PC-9 (cell line): ENCODE data around the gene INSIG2. TPM values are rescaled to one million over a fixed set of nuclear protein-coding genes. Genes with fewer than 3 reads are reported as not detected.
A peak's percentile ranks its signal among the peaks of the same experiment; 100 is the strongest.

Experiments
- BruUV-seq: library from RNA; stranded (reverse); fragments of 400-500 nt; replicated peaks from 2 replicates; lab custom pipeline; 2021; lab: Mats Ljungman, UMichigan
- CTCF ChIA-PET: fragments of 300-600 bp; sonication (Branson Sonifier 250); formaldehyde crosslinking; loops from one replicate; lab custom pipeline; 2022; ENCODE audit warnings: antibody characterized with exemption; lab: Charles Lee
- POLR2A ChIA-PET: fragments of 300-600 bp; sonication (Branson Sonifier 250); formaldehyde crosslinking; loops from one replicate; lab custom pipeline; 2022; ENCODE audit warnings: antibody characterized with exemption; ENCODE audit not compliant: unreplicated experiment; lab: Charles Lee
- DNase-seq, 2 experiments: peaks; one replicate each; pipeline versions ENCODE4 v3.0.0 to v3.0.0-alpha.2; 2015 to 2022; ENCODE audit warnings: mixed read lengths in 1 of 2
- H2AFZ ChIP-seq: fragments of 200-600 bp; sonication (generic); 2 replicates; pipeline ENCODE4 v1.8.1; 2017; ENCODE audit warnings: antibody characterized with exemption
- H3F3A ChIP-seq: fragments of 200-600 bp; sonication (generic); 2 replicates; pipeline ENCODE4 v1.8.1; 2017; ENCODE audit warnings: antibody characterized with exemption, mild to moderate bottlenecking, low read depth; ENCODE audit not compliant: insufficient read depth
- H3K27ac ChIP-seq: fragments of 200-600 bp; sonication (generic); 2 replicates; pipeline ENCODE4 v1.6.1; 2016; ENCODE audit warnings: mixed run types
- H3K27me3 ChIP-seq: fragments of 200-600 bp; sonication (generic); 2 replicates; pipeline ENCODE4 v1.6.1; 2016; ENCODE audit warnings: low read depth, mixed run types; ENCODE audit not compliant: insufficient read depth
- H3K36me3 ChIP-seq: fragments of 200-600 bp; sonication (generic); 2 replicates; pipeline ENCODE4 v1.6.1; 2016; ENCODE audit warnings: low read depth, mixed run types
- H3K4me1 ChIP-seq: fragments of 200-600 bp; sonication (generic); replicated peaks from 2 replicates; pipeline ENCODE4 v1.6.1; 2016; ENCODE audit warnings: mixed run types; ENCODE audit not compliant: insufficient read depth
- H3K4me2 ChIP-seq: fragments of 200-600 bp; sonication (generic); 2 replicates; pipeline ENCODE4 v1.6.1; 2017; ENCODE audit warnings: mixed run types
- H3K4me3 ChIP-seq: fragments of 200-600 bp; sonication (generic); 2 replicates; pipeline ENCODE4 v1.6.1; 2016; ENCODE audit warnings: mixed run types
- H3K79me2 ChIP-seq: fragments of 200-600 bp; sonication (generic); 2 replicates; pipeline ENCODE4 v1.6.1; 2017; ENCODE audit warnings: low read depth, mixed run types
- H3K9me2 ChIP-seq: fragments of 200-600 bp; sonication (generic); 2 replicates; pipeline ENCODE4 v1.8.1; 2017; ENCODE audit warnings: mild to moderate bottlenecking; ENCODE audit not compliant: insufficient read depth
- H3K9me3 ChIP-seq: fragments of 200-600 bp; sonication (generic); 2 replicates; pipeline ENCODE4 v1.8.1; 2016; ENCODE audit warnings: low read depth; ENCODE audit not compliant: insufficient read depth
- H4K20me1 ChIP-seq: fragments of 200-600 bp; sonication (generic); 2 replicates; pipeline ENCODE4 v1.8.1; 2017; ENCODE audit not compliant: insufficient read depth
- CTCF ChIP-seq: fragments of 200-600 bp; sonication (generic); conservative IDR thresholded peaks from 2 replicates; pipeline ENCODE4 v1.6.1; 2017; ENCODE audit warnings: mixed run types, antibody characterized with exemption, mild to moderate bottlenecking, moderate library complexity
- EZH2 ChIP-seq: fragments of 200-600 bp; sonication (generic); IDR thresholded peaks from 2 replicates; pipeline ENCODE4 v1.8.0; 2017; ENCODE audit warnings: antibody characterized with exemption, low read depth
- intact Hi-C: fragments of 100-400 bp; cut with micrococcal nuclease; formaldehyde crosslinking; loops from one replicate; pipeline ENCODE4 v1.10.0; 2022; ENCODE audit not compliant: unreplicated experiment
- total RNA-seq: library from RNA; stranded (reverse); gene quantifications from 2 replicates; pipeline ENCODE4 v1.2.3, GENCODE V29; 2021

INSIG2 gene
- total RNA-seq, 1 experiment from 2014 or later = 33.6 TPM

DNA sequence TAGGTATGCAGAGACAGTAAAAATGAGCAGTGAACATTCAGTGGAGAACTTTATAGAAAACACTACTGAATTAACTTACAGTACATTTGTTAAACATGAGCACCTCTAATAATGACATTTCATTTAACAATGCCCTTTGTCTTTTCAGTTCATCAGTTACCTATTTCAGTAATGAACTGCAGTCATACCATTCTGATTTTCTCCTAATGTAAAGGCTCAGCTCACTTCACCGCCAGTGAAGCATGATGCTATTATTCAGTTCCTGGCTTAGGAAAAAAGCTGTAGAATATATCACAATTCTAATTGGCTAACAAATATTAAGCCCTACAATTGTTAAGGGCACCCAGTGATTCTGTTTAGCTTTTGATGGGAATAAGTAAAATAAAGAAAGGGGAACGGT, 37.3 kb upstream of the INSIG2 start:
- TF ChIP-seq EZH2 (no peak), CTCF (no peak)
- H3K4me2 ChIP-seq = no peak overlapping the region
- H3K4me1 ChIP-seq = peaks cover 46% of the 10 kb centered on the region
- BruUV-seq = no TSS peak
- no peaks in the 10 kb centered on the region for H3K9me3 ChIP-seq
- ChIA-PET CTCF (no interaction called here), POLR2A (no interaction called here)
- no peaks in the 10 kb centered on the region for H3K79me2 ChIP-seq
- H3K36me3 ChIP-seq = no peaks in the 10 kb centered on the region
- peak in 1 of 2 experiments; percentile 12 for DNase-seq
- no peak overlapping the region for H3K27ac ChIP-seq
- H4K20me1 ChIP-seq = no peaks in the 10 kb centered on the region
- H3F3A ChIP-seq = peaks cover 19% of the 10 kb centered on the region
- no peak overlapping the region for H2AFZ ChIP-seq
- intact Hi-C loops = no loop called here
- H3K27me3 ChIP-seq = no peaks in the 10 kb centered on the region
- no peaks in the 10 kb centered on the region for H3K9me2 ChIP-seq
- H3K4me3 ChIP-seq = no peak overlapping the region

DNA sequence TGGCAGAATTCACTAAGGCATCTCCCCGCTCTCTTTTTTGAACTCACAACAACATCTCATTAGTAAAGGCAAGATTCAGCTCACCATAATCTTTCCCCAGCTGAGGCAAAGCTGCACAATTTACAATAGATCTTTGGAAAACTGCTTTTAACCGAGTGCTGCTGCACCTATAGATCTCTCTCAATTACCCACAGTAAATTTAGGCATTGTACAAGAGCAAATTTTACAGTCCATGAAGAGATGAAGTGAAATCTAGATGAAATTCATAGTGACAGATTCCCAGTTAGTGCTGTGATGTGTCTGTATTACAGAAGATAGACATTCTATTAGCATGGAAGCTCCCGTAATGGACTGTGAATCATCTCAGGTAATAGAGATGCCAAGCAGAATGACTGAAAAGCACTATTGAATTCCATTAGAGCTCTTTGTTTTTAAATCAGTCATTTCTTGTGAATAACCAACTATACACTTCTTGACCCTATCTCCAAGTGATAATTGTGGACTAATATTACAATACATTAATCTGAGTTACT, 36.4 kb upstream of the INSIG2 start:
- peaks cover 17% of the 10 kb centered on the region for H3F3A ChIP-seq
- no TSS peak for BruUV-seq
- intact Hi-C loops = no loop called here
- H3K4me1 ChIP-seq = peaks cover 40% of the 10 kb centered on the region
- H2AFZ ChIP-seq = no peak overlapping the region
- TF ChIP-seq EZH2 (no peak), CTCF (no peak)
- no peaks in the 10 kb centered on the region for H4K20me1 ChIP-seq
- H3K27me3 ChIP-seq = no peaks in the 10 kb centered on the region
- no peak overlapping the region for H3K4me2 ChIP-seq
- CTCF ChIA-PET = no interaction called here
- H3K79me2 ChIP-seq = no peaks in the 10 kb centered on the region
- POLR2A ChIA-PET = interaction anchor here (0.5 kb wide), 1 partner anchor 36 kb away, joined by 4 read pairs; the partner anchor contains the start of gene INSIG2
- H3K9me2 ChIP-seq = no peaks in the 10 kb centered on the region
- H3K9me3 ChIP-seq = no peaks in the 10 kb centered on the region
- H3K36me3 ChIP-seq = no peaks in the 10 kb centered on the region
- H3K4me3 ChIP-seq = no peak overlapping the region
- no peak for DNase-seq
- no peak overlapping the region for H3K27ac ChIP-seq

DNA sequence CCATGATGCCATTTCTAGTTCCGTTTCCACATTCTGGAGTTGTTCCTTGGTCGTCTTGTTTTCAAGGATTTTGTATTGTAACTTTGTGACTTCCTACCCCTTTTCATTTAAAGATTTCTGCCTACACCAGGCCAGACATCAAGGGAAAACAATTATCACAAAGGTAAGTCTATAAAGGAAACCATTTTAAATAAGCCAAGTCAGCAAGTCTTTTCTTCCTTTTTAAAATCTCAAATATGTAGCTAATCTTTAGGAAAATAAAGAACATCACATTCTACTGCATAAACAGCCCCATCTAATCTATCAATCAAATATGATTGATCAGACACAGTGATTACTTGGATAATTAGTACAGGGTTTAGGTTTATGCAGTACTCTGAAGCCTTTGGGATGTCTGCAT, 35.8 kb upstream of the INSIG2 start:
- POLR2A ChIA-PET = no interaction called here
- Histone ChIP-seq H3K27me3 (no peaks in the 10 kb centered on the region), H3K9me3 (no peaks in the 10 kb centered on the region), H3K27ac (no peak overlapping the region), H4K20me1 (no peaks in the 10 kb centered on the region), H3K79me2 (no peaks in the 10 kb centered on the region), H3K4me3 (no peak overlapping the region), H3F3A (peaks cover 12% of the 10 kb centered on the region), H3K9me2 (no peaks in the 10 kb centered on the region), H3K4me1 (peaks cover 34% of the 10 kb centered on the region), H2AFZ (no peak overlapping the region), H3K4me2 (no peak overlapping the region), H3K36me3 (no peaks in the 10 kb centered on the region)
- DNase-seq = peak in 1 of 2 experiments; percentile 4
- intact Hi-C loops = no loop called here
- no TSS peak for BruUV-seq
- no peak for TF ChIP-seq EZH2
- no peak for TF ChIP-seq CTCF
- CTCF ChIA-PET = no interaction called here
